Measurements from ENCODE around the gene LAPTM5.

GRCh38 chr1:30721812-30722537, 35.6 kb downstream of the LAPTM5 start:
- no peak for TF ChIP-seq EZH2 (IDR thresholded peaks at IDR 0.05)
- no peak for TF ChIP-seq CTCF (IDR thresholded peaks at IDR 0.05)
- TF ChIP-seq EZH2phosphoT487 (IDR thresholded peaks at IDR 0.05) = no peak

All from neural progenitor cell (in vitro differentiated cells).